AG08396 (cell line): ENCODE data around the gene LMX1B.
A peak's percentile ranks its signal among the peaks of the same experiment; 100 is the strongest.
"Not testable (repeated sequence)": the region's sequence is repeated elsewhere in the genome, so short reads cannot be mapped to it uniquely, and the experiment has no call there.

Experiments used
- DNase-seq: peaks from one replicate; pipeline ENCODE4 v3.0.0; 2012; ENCODE audit warnings: low spot score, mixed read lengths

LMX1B gene

DNA sequence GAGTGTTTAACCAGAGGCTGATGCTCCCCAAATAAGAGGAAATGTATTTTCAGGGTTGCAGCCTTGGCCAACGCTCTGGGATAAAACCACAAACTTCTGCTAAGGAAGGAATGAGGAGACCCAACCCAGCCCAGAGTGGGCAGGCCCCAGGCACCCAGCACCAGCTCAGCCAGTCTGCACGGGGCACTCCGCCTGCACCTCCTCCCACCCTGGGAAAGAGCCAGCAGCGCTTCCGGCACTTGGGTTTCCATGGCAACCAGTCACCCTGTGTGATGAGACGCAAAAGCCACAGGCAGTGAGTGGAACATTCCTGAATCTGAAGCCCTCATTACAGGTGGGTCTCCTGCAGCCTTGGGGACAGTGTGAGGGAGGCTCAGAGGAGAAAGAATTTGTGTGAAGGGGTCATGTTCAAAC is 105.9 kb downstream of the LMX1B start:
- DNase-seq = no peak

DNA sequence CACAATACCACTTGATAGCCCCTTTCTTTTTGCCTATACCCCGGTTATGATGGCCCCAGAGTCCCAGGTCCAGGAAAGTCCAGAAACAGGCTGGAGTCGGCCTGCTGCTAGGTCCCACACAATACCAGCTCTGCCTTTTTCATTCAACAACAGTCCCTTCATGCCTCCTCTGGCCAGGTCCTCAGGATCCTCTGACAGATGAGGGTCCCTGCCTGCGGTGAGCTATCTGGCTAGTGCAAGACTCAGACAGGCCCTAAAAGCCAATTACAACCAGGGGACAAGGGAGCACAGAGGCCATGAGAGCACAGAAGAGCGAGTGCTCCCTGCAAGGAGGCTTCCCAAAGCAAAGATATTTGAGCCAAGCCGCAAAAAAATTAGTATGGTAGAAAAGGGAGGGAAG is 106.3 kb downstream of the LMX1B start:
- DNase-seq = no peak

DNA sequence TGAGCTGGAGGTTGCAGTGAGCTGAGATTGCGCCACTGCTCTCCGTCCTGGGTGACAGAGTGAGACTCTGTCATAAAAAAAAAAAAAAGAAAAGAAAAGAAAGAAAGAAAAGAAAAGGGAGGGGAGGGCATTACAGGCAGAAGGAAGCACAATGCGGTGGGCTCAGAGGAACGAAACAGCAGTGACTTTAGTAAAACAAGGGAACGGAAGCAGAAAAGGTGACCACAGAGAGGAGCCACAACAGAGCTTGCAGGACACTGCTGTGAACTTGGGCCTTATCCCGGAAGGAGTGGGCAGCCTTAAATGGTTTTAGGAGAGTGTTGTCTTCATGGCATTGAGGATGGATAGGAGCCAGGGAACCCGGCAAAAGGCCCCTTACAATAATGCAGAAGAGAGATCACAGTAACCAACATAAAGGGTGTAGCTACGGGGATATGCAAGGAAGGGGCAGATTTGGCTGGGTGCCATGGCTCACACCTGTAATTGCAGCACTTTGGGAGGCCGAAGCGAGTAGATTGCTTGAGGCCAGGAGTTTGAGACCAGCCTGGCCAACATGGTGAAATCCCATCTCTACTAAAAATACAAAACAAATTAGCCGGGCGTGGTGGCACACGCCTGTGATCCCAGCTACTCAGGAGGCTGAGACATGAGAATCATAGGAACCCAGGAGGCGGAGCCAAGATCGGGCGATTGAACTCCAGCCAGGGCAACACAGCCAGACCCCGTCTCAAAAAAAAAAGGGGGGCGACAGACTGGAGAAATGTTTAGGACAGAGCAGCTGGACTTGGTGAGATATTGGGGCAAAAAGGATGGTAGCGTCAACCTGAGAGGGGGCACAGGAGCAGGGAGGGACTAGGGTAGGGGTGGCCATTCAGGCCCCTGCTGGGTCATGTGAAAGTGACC is 107.2 kb downstream of the LMX1B start:
- no peak for DNase-seq

DNA sequence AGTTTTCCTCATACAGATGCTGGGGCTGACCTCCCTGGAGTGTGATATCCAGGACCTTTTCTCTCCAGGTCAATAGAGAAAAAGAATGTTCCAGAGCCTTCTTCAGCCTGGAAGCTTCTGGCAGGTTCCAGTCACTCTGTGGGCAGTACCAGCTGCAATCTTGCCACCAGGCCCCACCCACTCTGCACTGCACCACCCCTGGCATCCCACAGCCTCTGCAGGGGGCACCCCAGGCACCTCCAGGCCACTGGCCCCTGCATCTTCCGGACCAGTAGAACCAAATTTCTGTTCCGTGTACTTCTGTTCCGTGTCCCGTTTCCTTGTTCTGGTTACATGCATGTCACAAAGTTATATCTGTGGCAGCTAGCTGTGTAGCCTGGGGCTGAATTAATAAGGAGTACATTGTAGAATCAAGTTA is 107.8 kb downstream of the LMX1B start:
- no peak for DNase-seq

DNA sequence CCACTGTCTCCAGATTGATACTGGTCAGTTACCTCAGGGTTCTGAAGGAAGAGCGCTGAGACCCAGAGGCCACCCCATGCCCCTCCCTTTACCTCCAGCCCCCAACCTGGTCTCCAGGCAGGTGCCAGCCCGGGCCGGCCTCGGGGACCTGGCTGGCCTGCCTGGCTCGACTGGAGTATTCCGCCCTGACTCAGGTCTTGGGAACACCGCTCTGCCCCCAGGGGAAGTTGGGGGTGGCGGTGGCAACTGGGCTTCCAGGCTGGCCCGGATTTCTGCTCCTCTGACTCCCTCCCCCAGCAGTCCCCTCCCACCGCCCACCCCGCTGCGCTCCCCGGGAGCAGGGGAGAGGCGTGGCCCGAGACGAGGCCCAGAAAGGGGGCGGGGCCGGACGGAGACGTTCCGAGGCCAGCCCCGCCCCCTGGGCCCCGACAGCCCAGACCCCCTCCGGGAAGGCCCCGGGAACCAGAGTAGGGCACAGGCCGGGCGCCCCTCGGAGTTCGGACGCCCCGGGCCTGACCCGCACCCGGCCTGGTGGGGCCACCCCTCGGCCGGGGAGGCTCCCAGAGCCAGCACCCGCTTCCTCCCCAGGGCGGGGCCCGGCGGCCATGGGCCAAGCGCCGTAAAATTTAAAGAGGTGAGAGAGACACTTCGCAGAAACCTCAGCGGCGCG is 108.7 kb downstream of the LMX1B start:
- peak; percentile 79 for DNase-seq

DNA sequence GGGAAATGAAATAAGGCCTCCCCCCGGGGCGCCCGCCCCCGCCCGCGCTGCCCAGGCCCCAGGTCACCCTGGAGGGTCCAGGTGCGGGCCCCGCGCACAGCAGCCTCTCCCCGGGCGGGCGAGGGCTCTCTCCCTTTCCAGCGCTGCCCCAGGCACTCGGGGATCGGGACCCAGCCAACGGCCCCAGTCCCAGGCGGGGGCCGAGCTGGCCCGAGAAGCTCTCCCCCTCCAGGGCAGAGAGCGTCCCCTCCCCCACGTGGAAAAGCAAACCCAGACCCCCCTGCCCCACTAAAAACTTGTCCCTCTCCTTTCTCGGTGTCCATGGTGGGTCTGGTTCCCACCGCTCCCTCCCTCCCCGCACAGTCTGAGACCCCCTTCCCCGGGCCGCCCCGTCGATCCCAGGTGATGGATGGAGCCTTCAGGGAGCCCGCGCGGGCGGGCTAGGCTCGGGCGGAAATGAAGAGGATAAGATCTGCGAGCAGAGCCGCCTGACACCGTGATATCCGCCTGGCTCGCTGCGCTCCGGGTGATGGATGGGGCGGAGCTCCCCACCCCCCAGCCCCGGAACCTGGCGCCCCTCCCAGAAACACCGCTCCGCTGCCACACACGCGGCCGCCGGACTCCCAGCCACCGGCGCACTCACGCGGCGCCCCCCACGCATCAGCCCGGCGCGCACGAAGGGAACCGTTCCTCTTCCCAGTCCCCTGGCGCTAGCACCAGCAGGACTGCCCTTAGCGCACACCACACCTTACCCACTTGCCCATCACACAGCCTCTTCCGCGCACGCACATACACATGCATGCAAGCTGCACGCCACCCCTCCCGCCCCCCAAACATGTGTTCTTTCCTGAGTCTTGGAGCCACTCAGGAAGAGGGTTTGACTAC is 109.4 kb downstream of the LMX1B start:
- no peak for DNase-seq

DNA sequence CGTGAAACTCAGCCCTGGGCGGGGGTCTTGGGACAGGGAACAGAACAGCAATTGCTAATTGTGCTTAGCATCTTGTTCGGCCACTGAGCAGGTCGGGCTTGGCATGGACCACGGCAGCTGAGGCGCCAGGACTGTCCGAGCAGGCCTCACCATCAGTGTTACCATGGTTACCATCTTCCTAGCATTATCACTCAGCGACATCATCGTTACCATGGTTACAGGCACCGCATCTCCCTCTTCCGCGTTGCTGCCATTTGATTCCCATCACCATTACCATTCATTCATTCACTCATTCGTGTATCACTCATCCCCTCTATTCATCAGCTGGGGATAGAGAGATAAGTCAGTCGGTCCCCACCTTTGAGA is 110.1 kb downstream of the LMX1B start:
- DNase-seq = no peak

DNA sequence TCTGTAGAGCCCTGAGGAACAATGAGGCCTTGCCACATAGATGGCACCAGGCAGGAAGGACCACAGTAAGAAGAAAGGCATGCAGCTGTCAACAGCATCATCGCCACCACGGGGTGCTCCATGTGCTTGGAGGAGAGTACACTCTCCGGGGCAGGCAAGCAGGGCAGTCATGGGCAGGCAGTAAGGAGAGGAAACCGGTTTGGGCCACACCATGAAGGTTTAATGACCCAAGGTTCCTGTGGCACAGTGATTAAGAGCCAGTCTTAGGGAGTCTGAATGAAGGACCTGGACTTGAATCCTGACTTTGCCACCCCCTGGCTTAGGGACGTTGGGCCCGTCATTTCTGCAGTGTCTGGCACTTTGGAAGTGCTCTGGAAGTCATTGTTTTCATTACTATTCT is 110.5 kb downstream of the LMX1B start:
- no peak for DNase-seq

DNA sequence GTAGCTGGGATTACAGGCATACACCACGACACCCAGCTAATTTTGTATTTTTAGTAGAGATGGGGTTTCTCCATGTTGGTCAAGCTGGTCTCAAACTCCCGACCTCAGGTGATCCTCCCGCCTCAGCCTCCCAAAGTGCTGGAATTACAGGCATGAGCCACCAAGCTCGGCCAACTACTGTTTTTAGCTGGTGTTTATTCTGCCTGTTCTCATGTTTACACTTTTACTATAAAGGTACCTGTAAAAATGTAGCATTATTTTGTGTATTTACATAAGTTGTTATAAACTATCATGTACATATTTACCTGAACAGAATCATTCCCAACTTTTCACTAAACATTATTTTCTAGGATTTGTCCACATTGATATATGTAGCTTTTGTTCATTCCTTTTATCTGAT is 111.8 kb downstream of the LMX1B start:
- not testable (repeated sequence) for DNase-seq

DNA sequence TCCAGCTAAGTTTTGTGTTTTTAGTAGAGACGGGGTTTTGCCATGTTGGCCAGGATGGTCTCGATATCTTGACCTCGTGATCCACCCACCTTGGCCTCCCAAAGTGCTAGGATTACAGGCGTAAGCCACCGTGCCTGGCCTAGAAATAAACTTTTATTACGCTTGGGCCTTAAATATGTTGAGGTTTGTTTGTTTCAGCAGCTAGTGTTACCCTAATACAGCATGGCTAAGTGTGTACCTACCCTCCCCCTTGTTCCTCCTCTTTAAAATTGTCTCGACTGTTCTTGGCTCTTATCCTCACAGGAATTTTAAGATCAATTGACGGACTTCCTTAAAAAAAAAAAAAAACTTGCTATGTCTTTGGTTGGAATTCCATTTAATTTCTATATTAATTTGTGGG is 114.5 kb downstream of the LMX1B start:
- DNase-seq = not testable (repeated sequence)

DNA sequence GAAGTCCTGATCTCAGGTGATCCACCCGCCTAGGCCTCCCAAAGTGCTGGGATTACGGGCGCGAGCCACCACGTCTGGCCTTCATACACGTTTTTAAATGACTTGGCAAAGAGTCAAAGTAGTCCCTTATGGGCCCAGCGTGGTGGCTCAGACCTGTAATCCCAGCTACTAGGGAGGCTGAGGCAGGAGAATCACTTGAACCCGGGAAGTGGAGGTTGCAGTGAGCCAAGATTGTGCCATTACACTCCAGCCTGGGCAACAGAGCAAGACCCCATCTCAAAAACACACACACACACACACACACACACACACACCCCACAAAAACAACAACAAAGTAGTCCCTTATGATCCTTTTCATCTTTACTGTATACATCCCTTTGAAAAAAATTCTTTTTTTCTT is 116.9 kb downstream of the LMX1B start:
- DNase-seq = not testable (repeated sequence)

DNA sequence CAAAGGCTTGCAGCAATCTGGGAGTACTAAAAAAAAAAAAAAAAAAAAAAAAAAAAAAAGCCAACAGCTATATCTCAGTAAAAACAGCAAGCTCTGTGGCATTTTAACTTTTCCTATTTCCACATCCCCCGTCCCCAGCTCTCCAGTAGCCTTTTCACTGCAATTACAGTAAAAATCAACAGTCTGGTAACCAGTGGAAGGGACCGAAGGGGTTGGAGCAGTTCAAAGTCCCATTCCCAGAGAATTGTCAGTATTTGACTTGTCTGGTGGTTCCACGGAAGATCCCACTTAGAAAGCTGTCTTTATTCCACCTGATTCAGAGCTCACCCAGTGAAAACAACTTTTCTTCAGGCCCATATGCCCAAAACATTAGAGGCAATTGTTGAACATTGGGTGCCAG is 119.3 kb downstream of the LMX1B start:
- no peak for DNase-seq

DNA sequence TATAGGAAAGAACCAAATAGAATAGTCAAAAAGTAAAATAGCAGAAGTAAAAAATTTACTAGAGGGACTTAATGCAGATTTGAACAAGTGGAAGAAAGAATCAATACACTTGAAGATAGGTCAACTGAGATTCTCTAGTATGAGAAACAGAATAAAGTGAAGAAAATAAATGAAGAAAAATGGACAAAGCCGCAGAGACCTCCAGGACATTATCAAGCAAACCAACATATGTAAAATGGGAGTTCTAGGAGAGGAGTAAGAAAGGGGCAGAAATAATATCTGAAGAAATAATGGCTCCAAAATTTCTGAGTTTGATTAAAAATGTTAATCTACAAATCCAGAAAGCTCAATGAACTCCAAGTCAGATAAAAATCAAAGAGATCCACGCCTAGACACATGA is 121.1 kb downstream of the LMX1B start:
- DNase-seq = no peak

DNA sequence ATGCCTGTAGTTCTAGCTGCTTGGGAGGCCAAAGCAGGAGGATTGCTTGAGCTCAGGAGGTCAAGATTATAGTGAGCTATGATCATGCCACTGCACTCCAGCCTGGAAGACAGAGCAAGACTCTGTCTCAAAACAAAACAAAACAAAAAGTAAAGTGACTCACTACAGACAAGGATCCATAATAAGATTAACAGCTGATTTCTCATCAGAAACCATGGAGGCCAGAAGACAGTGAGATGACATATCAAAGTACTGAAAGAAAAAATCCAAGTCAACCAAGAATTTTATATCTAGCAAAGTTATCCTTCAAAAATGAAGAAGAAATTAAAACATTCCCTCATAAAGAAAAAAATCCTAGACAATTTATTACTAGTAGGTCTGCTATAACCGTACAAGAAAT is 121.8 kb downstream of the LMX1B start:
- DNase-seq = no peak

DNA sequence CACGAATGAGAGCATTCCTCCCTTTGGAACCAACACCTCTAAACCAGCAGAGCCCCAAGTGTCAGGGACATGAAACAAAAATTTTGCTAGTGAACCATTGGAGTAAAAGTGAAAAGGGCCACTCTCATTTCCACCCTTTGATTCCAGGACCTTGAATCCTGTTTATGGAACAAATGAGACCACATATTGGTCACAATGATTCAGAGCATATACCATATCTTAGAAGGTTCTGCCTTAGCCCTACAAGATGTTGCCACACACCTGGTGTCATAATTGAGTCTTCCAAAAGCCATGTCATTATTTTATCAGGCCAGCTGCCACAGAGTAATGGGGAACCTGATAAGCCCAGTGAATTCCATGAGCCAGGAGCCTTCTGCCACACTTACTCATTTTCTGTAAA is 124.8 kb downstream of the LMX1B start:
- DNase-seq = no peak

DNA sequence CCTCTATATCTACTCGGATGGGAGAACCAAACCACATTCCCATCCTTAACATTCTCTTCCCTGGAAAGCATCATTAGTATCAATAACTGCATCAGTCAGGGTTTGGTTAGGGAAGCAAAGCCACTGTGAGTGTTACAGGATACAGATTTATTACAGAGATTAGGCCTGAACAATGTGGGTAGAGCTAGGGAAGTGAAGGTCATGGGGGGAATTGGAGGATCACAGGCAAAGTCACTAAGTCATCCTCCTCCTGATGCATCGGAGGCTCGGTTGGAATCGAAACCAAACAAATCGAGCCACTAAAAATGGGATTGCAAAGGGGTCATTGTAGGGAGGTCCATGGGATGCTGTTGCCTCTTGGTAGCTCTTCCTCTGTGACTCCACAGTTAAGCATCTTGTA is 129.3 kb downstream of the LMX1B start:
- DNase-seq = no peak

DNA sequence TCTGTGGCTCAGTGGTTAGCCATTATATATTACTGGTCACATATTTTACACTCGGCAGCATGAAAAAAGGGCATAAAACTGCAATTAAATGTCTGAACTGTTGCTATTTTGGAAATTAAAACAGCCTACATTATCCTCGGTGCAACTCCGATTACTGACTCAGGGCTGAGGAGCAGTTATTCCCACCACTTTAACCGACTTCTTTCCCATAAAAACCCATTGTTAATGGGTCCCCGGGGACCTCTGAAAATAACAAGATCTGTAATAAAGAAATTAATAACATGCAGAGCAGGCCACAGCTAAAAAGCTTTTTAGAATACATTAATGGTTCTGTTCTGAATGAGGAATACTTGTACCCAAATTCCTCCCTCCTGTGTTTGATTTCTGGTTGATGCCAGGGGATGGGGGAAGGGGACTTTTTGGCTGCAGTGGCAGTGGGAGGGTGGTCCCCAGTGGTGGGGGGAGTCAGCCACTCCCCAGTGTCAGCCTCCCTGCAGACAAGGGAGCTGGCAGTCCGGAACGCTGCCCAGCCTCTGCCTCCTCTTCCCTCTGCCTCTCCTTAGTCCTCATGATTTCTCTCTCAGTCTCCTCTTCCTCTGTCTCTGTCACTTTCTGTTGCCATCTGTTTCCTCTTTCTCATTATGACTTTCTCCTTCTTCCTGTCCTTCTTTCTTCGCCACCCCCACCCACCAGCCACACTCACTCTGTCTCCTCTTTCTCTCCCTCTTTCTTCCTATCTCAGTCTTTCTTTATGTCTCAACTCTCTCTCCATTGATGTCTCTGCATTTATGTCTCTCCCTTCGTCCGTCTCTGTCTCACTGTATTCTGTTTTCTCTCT is 132.1 kb downstream of the LMX1B start:
- DNase-seq = no peak
